ENCODE measurements around the gene GPC5. TPM values are rescaled to one million over a fixed set of nuclear protein-coding genes. Genes with fewer than 3 reads are reported as not detected.

GPC5 gene
- total and polyA plus RNA-seq, 9 of the 15 experiments (the other 6 are each of a cell fraction or from before 2014, with no cell fraction given): 0.18 to 0.27 TPM; not detected in 7

GRCh38 chr13:92721620-92722019 lies 1323.2 kb downstream of the GPC5 start:
- no peak for FAIRE-seq

More at GRCh38 chr13:92721620-92722019, 1323.2 kb downstream of the GPC5 start:
- TF ChIP-seq DMBX1 (CRISPR knock-in tag; IDR thresholded peaks at IDR 0.05; ENCODE audit: borderline replicate concordance): no peak
- TF ChIP-seq FOXP1 (CRISPR knock-in tag; IDR thresholded peaks at IDR 0.05): no peak
- no peak for TF ChIP-seq ATF3 (IDR thresholded peaks at IDR 0.05)
- TF ChIP-seq ATF3 (CRISPR knock-in tag; conservative IDR thresholded peaks at IDR 0.05): no peak
- no peak for TF ChIP-seq HMG20B (CRISPR knock-in tag; IDR thresholded peaks at IDR 0.05)
- no peak for TF ChIP-seq FUS (optimal IDR thresholded peaks at IDR 0.05; ENCODE audit: low read depth, low read length)
- TF ChIP-seq E2F1 (CRISPR knock-in tag; IDR thresholded peaks at IDR 0.05): no peak
- TF ChIP-seq HMGN3 (IDR thresholded peaks at IDR 0.05; ENCODE audit: borderline replicate concordance, extremely low read depth, insufficient read length, low read depth, low read length): no peak
- TF ChIP-seq ELF4 (CRISPR knock-in tag; IDR thresholded peaks at IDR 0.05): no peak
- TF ChIP-seq ESRRA (IDR thresholded peaks at IDR 0.05; ENCODE audit: borderline replicate concordance, low read depth): no peak
- TF ChIP-seq L3MBTL2 (IDR thresholded peaks at IDR 0.05): no peak
- H3K9me3 ChIP-seq (replicated peaks; ENCODE audit: control insufficient read depth, insufficient read depth, low read depth, low read length): no peaks in the 10 kb centered on the region
- H3K4me3 ChIP-seq: no peak overlapping the region
- no peak overlapping the region for H2AFZ ChIP-seq (ENCODE audit: low read depth, low read length)
- intact Hi-C loops (cut with micrococcal nuclease): no loop called here
- no TSS peak for BruUV-seq (replicated peaks)
- no peaks in the 10 kb centered on the region for H3K4me1 ChIP-seq (replicated peaks in 1 of 2; ENCODE audit: control insufficient read depth in 2 of 2, insufficient read depth in 2 of 2, low read length in 2 of 2)
- ATAC-seq: no peak
- no peaks in the 10 kb centered on the region for H3K27me3 ChIP-seq (ENCODE audit: control insufficient read depth in 2 of 2, insufficient read depth in 2 of 2, low read length in 2 of 2)
- ChIA-PET CTCF (ENCODE audit: low intra/inter-chr PET ratio) (no interaction called here), POLR2A (no interaction called here)
- H3K27ac ChIP-seq (ENCODE audit: extremely low read depth, low read depth, low read length): no peak overlapping the region
- H3K79me2 ChIP-seq (ENCODE audit: control insufficient read depth, insufficient read depth, low read length): no peaks in the 10 kb centered on the region
- no peak overlapping the region for H3K9ac ChIP-seq (ENCODE audit: insufficient read depth in 1 of 2, low read depth in 2 of 2, low read length in 2 of 2)
- no peak overlapping the region for H3K4me2 ChIP-seq (ENCODE audit: insufficient read depth, low read length)
- no peaks in the 10 kb centered on the region for H3K9me1 ChIP-seq (ENCODE audit: control insufficient read depth, insufficient read depth, low read length)
- no peak for DNase-seq (ENCODE audit: extremely low read depth in 1 of 4, low spot score in 3 of 4)
- in situ Hi-C loops (cut with MboI): loop anchor here (25.0 kb wide), 1 partner anchor 459 kb away; no protein-coding TSS in a partner anchor
- no peaks in the 10 kb centered on the region for H4K20me1 ChIP-seq (replicated peaks; ENCODE audit: control insufficient read depth, insufficient read depth, low read length)
- no peaks in the 10 kb centered on the region for H3K36me3 ChIP-seq (ENCODE audit: control insufficient read depth, insufficient read depth, low read length)
